Smooth muscle cell of the brain vasculature (primary cell): ENCODE measurements around the gene TLE5.
"Not testable (repeated sequence)": the region's sequence is repeated elsewhere in the genome, so short reads cannot be mapped to it uniquely, and the experiment has no call there.

ENCODE experiments used
- DNase-seq: peaks from one replicate; pipeline ENCODE4 v3.0.0-alpha.2; 2012; ENCODE audit warnings: low read depth, low spot score

The TLE5 gene

GRCh38 chr19:3096267-3096901 is 34.1 kb upstream of the TLE5 start:
- no peak for DNase-seq

GRCh38 chr19:3095441-3096191 is 33.3 kb upstream of the TLE5 start:
- DNase-seq: no peak

- no peak for DNase-seq
These were observed 32.5 kb upstream of the TLE5 start for GRCh38 chr19:3094601-3095440.

- DNase-seq: not testable (repeated sequence)
These were observed 27.1 kb upstream of the TLE5 start for GRCh38 chr19:3089299-3089855.

GRCh38 chr19:3087769-3088168 is 25.5 kb upstream of the TLE5 start:
- no peak for DNase-seq

- no peak for DNase-seq
These were observed 22.6 kb upstream of the TLE5 start for GRCh38 chr19:3084943-3085342.

GRCh38 chr19:3083964-3084363 is 21.7 kb upstream of the TLE5 start:
- DNase-seq: no peak

DNA sequence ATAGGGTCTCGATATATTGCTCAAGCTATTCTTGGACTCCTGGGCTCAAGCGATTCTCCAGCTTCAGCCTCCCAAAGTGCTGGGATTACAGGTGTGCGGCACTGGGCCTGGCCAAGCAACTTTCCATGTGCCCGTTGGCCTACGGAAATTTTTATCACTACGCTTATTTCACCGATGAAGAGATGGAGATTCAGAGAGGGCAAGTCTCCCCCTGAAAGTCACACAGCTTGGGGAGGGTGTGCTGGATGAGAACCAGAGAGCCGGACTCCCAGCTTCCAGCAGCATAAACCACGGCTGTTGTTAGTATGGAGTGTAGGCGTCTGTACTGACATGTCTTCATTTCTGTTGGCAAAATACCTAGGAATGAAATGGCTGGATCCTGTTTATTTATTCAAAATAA is 20.0 kb upstream of the TLE5 start:
- no peak for DNase-seq

- DNase-seq: peak; percentile 37
These were observed 18.0 kb upstream of the TLE5 start for GRCh38 chr19:3080286-3080685.

DNA sequence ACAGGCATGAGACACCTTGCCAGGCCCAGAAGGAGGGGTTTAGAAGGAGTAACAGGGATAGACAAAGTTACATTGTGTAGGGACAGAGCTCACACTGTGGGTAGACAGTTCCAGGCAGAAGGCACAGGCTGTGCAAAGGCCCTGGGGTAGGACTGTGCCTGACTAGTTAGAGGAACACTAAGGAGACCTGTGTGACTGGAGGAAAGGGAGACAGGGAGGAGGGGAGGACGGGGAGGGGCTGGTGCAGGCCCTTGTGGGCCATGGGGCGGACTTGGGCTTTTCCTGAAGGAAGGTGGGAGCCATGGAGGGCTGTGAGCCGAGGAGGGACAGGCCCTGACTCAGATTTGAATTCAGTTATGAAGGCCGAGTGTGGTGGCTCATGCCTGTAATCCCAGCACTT is 17.3 kb upstream of the TLE5 start:
- DNase-seq: no peak

DNA sequence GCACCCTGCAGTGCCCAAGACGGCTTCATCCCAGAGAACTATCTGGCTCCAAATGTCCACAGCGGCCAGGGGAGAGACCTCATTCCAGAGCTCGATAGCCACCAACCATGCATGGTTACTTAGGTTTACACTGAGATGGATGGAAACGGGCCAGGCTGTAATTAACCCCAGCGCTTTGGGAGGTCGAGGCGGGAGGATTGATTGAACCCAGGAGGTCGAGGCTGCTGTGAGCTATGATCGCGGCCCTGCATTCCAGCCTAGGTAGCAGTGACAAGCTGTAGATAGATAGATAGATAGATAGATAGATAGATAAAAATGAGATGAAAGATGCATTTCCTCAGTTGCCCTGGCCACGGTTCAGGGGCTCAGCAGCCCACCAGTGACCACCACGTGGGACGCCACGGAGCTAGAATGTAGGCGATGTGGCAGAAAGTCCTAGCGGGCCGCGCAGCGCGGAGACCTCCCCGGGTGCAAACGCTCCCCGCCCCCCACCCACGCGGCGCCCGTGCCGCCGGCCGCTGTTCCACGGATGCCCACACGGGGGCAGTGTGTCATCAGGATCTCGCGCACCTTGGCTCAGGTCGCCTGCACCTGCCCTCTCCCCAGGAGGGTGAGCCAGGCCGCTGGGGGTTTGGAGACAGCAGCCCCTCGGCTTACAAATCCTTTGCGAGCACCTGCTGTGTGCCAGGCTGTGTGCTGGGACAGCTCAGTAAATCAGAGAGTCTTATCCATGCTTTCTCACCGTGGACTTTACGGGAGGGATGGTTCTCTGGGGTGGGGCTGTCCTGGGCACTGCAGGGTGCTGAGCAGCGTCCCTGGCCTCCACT is 13.5 kb upstream of the TLE5 start:
- no peak for DNase-seq

- DNase-seq: no peak
These were observed 11.8 kb upstream of the TLE5 start for GRCh38 chr19:3073931-3074595.

GRCh38 chr19:3073159-3073563 is 10.9 kb upstream of the TLE5 start:
- DNase-seq: no peak

GRCh38 chr19:3071768-3072167 is 9.5 kb upstream of the TLE5 start:
- DNase-seq: no peak

GRCh38 chr19:3068071-3068470 is 5.8 kb upstream of the TLE5 start:
- DNase-seq: no peak

- DNase-seq: no peak
These were observed 5.3 kb upstream of the TLE5 start for GRCh38 chr19:3067563-3067962.

GRCh38 chr19:3066482-3067049 is 4.3 kb upstream of the TLE5 start:
- no peak for DNase-seq

DNA sequence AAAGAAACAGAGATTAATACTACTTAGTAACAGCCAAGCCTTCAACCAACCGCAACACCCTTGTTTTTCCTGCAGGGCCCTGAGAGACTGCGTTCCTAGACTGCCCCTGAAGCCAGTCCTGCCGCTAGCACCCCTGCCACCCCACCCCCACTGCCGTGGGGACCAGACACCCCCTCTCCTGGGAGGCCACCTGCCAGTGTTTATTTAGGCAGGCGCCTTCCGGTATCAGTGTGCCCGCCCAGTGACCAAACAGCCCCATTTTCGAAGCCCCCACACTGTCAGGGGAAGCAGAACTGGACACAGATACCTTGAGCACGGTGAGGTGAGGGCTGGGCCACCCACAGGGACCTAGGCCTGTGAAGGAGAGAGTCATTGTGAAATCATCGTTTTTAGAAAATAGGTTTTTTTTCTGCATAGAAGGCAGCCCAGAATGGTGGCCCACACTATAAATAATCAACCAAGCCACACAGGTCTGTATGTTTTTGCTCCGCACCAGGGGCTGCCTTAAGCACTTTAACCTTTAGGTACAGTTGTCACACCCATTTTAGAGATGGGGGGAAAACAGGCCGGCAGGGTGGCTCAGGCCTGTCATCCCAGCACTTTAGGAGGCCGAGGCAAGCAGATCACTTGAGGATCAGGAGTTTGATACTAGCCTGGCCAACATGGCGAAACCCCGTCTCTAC is 3.5 kb upstream of the TLE5 start:
- DNase-seq: no peak

DNA sequence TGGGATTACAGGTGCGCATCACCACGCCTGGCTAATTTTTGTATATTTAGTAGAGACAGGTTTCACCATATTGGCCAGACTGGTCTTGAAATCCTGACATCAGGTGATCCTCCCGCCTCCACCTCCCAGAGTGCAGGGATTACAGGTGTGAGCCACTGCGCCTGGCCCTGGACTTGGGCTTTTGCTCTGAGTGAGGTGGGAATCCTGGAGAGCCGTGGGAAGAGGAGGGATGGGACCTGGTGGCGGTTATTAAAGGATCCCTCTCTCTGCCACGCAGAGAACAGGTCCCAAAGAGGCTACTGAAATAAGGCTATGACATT is 1.7 kb upstream of the TLE5 start:
- DNase-seq: no peak
